Left renal cortex interstitium (tissue), 4 donors: ENCODE measurements around the gene ZNF547. TPM values are rescaled to one million over a fixed set of nuclear protein-coding genes. Genes with fewer than 3 reads are reported as not detected.
A peak's percentile ranks its signal among the peaks of the same experiment; 100 is the strongest.
"Not testable (repeated sequence)": the region's sequence is repeated elsewhere in the genome, so short reads cannot be mapped to it uniquely, and the experiment has no call there.

ENCODE experiments used
- DNase-seq, 4 donors: peaks; one replicate each; pipeline ENCODE4 v3.0.0-alpha.2; 2013; ENCODE audit warnings: low read depth in 4 of 4, low spot score in 2 of 4, missing footprints in 1 of 4
- polyA plus RNA-seq, 4 donors: library from polyadenylated mRNA; unstranded; fragments of 120-200 nt; gene quantifications; one replicate each; pipeline ENCODE4 v1.2.1, GENCODE V29; 2013; ENCODE audit not compliant: insufficient read length in 4 of 4

The ZNF547 gene
- polyA plus RNA-seq, 4 donors, result 4.5 to 9.8 (median 6.6) TPM

DNA sequence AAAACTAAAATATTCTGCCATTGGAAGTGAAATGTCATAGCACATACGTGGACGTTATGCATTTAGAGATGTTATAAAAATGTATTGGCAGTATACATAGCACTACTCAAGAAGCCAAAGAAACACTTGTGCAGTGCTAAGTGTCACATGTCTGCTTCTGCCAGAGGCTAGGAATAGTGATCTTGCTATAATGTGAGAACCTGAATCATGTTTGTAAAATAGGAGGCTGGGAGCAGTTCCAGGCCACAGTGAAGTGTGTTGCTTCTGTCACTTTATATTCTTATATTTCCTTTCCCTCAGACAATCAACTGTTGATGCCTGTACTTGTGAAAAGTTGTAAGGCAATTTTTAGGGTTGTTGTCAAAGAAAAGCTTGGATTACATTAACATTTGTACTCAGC, 3.4 kb downstream of the ZNF547 start:
- DNase-seq, result no peak

DNA sequence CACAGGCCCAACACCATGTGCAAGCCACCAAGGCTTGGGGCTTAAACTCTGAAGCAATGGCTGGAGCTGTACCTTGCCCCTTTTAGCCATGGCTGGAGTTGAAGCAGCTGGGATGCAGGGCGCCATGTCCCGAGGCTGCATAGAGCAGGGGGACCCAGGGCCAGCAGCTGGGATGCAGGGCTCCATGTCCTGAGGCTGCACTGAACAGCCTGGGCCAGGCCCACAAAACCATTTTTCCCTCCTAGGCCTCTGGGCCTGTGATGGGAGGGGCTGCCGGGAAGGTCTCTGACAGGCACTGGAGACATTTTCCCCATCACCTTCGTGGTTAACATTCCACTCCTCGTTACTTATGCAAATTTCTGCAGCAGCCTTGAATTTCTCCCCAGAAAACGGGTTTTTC, 10.8 kb downstream of the ZNF547 start:
- DNase-seq, result no peak

DNA sequence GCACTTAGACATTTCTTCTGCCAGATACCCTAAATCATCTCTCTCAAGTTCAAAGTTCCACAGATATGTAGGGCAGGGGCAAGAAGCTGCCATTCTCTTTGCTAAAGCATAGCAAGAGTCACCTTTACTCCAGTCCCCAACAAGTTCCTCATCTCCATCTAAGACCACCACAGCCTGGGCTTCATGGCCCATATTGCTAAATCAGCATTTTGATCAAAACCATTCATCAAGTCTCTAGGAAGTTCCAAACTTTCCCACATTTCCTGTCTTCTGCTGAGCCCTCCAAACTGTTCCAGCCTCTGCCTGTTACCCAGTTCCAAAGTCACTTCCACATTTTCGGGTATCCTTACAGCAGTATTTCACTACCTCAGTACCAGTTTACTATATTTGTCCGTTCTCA, 11.3 kb downstream of the ZNF547 start:
- not testable (repeated sequence) for DNase-seq

DNA sequence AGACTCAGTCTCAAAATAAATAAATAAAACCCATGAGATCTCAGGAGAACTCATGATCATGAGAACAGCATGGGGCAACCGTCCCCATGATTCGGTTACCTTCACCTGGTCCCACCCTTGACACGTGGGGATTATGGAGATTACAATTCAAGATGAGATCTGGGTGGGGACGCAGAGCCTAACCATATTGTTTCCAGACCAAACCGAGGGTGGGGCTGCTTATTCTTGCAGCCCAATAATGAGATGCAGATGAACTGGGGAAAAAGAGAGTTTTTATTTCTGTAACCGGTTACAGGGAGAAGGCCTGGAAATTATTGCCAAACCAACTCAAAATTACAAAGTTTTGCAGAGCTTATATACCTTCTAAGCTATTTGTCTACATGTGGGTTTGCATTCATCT, 12.8 kb downstream of the ZNF547 start:
- DNase-seq, result no peak

DNA sequence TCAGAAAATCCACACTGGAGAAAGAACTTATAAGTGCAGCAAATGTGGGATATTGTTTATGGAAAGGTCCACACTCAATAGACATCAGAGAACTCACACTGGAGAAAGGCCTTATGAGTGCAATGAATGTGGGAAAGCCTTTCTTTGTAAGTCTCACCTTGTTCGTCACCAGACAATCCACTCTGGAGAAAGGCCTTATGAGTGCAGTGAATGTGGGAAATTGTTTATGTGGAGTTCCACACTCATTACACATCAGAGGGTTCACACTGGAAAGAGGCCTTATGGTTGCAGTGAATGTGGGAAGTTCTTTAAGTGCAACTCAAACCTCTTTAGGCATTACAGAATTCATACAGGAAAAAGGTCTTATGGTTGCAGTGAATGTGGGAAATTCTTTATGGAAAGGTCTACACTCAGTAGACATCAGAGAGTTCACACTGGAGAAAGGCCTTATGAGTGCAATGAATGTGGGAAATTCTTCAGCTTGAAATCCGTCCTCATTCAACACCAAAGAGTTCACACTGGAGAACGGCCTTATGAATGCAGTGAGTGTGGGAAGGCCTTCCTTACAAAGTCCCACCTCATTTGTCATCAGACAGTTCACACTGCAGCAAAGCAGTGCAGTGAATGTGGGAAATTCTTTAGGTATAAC, 14.3 kb downstream of the ZNF547 start:
- no peak for DNase-seq

DNA sequence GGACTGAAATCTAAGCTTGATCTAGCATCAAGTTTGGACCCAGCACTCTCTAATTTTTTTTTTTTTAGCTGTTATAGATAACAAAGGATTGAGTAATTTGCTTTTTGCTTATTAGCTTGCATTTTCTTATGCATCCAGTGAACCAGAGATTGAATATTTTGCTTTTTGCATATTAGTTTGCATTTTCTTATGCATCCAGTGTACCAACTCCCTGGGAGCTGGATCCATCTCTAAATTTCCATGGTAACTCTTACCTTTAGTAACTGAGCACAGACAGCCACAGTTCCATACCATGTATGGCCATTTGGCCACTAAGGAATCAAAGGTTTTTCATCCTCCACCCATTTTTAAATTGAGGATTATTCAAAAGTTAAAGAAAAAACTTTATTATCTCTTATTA, 17.6 kb downstream of the ZNF547 start:
- no peak for DNase-seq

DNA sequence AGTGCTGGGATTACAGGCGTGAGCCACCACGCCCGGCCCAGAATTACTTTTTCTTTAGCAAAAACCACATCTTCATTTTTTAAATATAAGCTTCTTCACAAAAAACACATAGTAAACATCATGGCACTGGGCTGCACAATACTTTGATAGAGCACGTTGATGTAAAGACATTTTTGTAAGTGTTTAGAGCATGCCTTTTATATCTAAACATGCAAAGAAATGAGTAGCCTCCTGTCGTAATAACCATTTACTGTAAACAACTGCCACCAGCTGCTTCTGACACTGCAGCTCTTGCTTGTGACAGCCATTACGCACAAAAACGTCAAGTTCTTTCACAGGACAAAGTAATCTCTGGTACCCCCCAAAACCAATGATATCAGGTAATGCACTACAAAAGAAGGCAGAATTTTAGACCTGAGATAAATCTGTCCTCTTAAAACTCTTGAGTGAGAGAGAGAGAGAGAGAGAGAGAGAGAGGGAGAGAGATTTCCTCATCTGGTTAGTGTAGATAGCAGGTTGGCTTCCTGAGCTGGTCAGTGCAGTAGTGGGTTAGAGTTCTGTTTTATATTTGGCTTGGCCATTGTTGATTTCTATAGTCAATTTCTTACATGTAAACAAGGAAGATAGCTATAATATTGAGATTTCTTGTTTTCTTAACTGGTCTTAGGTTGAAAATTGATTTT, 19.6 kb downstream of the ZNF547 start:
- DNase-seq, result no peak

DNA sequence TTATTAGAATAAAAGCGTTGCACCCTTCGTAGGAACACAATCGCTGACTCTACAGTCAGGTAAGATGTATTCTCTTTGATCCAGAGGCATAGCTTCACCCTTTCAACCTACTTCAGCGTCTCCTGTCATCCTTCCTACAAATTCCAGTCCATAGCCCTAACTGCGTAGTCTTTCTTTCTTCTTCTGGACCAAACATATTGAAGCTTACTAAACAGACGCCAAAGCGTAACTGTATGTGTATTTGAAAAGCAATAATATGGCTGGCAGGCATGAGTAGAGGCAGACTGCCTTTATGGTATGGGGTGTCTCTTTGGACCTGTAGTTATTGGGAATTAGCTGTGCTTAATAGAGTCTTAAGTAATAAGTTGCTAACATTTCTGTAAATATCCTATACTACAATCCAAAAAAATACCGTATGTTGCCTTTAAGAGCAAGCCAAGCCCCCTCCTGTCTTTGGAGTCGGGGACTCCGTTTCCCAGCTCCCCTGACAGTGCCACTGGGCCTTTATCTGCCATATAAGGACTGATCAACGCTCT, 25.9 kb downstream of the ZNF547 start:
- no peak for DNase-seq

DNA sequence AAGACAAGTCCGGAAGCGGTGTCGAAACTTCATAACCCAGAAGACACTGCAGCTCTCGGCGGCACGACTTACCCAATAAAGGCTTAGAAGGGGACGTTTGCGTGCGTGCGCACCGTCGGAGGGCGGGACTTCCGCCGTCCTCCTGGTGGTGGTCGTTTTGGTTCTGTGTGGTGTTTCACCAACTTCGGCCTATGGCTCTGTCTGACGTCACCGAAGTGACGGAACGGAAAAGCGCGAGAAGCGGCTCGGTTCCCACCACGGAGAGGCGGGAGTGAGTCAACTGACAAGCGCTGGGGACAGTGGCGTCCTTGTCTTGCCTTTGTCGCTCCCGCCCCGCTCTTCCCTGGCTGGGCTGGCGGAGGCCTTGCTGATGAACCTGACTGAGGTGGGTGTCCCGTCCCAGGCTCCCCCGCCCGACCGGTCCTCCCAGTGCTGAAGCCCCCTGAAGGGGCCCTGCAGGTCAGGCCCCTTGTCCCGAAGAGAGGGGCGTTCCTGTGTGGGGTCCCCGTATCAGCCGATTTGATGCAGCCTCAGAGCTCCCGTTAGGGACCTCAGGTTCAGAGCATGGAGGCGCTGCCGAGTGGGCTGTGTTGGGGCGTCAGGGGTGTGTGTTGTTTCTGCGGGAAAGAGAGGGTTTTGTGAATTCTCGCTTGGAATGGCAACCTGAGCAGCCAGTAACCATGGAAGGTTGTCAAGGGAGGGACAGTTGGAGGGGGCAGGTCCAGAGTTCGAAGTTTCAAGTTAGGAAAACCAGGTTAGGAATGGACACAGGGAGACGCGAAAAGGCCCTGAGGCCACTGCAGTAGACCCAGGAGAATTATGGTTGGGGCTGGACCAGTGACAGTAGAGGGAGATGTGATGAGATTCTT, 26.6 kb downstream of the ZNF547 start, which contains the start of gene ZNF548:
Gene ZNF548 (plus strand): TSS at position 125 of the 869 bp plus-strand sequence. CDS start 246 bp downstream, at position 371.
- DNase-seq, result peak; percentile 94 to 97 (median 96)

DNA sequence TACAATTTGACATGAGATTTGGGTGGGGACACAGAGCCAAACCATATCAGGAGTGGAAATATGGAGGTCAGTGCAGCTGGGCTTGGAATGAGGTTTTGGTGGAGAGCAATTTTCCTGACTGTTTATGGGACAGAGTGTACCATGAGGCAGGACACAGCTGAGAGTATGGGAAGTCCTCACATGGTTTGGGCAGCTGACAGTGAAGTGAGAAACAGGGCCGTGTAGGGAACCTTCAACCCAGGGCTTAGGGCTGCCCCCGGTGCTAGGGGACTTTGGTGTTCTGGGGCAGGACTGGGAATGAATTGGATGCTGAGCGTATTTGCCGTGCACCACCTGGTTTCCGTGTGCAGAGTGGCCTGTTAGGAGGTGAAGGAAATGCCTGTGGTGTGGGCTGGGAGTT, 32.4 kb downstream of the ZNF547 start:
- DNase-seq, result no peak

DNA sequence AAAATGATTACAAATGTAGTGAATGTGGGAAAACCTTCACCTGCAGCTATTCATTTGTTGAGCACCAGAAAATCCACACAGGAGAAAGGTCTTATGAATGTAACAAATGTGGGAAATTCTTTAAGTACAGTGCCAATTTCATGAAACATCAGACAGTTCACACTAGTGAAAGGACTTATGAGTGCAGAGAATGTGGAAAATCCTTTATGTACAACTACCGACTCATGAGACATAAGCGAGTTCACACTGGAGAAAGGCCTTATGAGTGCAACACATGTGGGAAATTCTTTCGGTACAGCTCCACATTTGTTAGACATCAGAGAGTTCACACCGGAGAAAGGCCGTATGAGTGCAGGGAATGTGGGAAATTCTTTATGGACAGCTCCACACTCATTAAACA, 35.5 kb downstream of the ZNF547 start:
- no peak for DNase-seq

DNA sequence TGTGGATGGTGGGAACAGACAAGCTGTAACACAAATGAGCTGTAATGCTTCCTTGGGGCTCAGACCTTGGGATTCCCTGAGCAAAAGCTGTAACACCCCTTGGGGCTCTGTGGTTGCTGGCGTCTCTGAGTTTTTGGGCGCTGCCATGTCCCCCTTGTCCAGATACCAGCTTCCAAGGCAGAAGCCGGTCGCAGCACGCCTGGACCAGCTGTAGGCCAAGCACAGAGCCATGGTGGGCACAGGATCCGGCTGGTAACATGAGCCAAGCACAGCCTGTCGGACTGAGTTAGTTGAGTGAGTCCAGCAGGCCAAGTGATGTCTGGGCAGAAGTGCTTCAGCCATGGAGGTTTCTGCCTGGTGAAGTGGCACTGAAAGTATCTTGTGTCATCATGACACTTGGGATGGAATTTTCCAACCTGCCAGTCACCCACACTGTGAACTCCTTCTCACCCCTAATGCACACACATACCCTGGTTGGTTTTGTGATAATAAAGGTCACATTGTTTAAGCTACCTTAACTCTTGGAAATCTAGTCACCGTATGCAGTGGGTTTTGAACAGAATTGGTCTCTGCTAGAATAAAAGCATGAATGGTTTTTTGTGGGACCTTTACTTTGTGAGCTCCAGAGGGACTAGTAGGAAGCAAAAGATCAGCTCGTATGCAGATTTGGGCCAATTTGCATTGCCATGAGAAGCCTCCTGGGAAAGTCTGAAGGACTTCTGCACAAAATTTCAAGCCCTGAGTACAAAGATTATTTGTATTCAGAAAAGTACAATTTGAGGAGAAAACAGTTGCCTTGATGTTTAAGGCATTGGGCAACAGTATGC, 40.6 kb downstream of the ZNF547 start:
- DNase-seq, result no peak

DNA sequence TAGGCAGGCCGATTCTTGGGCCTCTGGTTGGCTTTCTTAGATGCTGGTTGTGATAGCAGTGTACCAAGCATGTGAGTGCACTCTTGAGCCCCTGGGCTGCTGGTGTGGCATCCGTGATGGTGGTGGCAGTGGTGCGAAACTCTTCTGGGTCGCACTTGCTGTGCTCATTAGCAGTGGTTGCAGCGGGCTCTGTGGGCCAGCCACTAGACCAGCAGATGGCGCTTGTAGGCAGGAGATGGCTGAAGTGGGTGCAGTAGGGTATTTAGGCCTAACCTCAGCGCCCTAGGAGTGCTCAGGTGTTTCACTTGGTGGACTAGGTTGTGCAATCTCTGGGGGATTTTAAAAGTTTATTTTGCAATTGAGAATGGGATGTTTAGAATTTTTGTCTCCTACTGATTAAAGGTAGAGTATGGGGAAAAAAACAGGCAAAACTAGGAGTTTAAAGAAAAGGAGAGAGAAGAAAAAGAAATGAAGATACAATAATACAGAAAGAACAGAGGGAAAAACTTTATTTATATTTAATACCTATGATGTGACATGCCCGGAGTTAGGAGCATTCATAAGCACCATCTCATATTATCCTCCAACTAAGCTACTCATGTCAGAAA, 43.3 kb downstream of the ZNF547 start:
- peak in 1 of 4 donors; percentile 39 for DNase-seq

DNA sequence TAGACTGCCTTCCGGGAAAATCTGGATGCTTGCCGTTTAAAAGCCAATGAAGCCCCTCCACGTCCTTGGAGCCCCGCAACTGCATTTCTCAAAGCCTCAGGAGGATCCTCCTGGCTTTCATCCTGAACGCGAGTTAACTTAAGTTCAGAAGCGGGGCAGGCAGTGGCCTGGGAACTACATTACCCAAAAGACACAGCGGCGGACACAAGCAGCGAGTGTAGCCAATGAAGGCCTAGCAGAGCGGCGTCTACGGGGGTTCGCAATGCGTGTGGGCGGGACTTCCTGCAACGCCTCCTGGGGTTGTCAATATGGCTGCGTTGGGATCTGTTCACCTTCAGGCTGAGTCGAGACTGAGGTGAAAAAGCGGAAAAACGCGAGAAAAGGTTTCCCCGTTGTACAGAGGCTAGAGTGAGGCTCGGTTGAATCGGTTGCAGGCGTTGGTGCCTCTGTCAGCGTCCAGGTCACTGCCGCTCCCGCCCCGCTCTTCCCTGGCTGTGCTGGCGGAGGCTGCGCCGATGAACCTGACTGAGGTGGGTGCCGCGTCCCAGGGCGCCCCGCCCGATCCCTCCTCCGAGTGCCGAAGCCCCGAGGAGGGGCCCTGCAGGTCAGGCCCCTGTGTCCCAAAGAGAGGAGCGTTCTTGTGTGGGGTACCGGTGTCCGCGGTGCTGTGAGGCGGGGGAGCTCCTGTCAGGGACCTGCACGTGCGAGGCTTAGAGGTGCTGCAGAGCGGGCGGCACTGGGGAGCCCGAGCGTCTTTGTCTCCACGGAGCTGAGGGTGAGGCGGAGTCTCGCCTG, 47.7 kb downstream of the ZNF547 start, which contains the start of gene ZNF17:
Gene ZNF17 (plus strand): TSS at position 285 of the 795 bp plus-strand sequence. CDS start 2,455 bp downstream, outside the sequence.
- DNase-seq, result peak in 3 of 4 donors; percentile 74 to 92 (median 85)

DNA sequence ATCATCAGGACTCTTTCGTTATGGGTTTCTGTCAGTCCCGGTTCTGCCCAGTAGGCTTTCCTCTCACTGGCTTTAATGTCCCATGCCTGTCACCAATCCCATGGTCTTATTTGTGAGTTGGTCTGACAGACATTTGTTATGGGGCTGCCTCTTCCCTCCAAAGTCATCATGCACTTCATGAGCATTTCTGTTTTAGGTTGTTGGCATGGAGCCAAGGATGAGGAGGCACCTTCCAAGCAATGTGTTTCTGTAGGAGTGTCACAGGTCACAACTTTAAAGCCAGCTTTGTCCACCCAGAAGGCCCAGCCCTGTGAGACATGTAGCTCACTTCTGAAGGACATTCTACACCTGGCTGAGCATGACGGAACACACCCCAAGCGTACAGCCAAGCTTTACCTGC, 56.1 kb downstream of the ZNF547 start:
- DNase-seq, result no peak

DNA sequence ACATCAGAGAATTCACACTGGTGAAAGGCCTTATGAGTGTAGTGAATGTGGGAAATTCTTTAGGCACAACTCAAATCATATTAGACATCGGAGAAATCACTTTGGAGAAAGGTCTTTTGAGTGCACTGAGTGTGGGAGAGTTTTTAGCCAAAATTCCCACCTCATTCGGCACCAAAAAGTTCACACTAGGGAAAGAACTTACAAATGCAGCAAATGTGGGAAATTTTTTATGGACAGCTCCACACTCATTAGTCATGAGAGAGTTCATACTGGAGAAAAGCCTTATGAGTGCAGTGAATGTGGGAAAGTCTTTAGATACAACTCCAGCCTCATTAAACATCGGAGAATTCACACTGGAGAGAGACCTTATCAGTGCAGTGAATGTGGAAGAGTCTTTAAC, 57.7 kb downstream of the ZNF547 start:
- no peak for DNase-seq
